ENCODE results near the gene ATP1A1. TPM values are rescaled to one million over a fixed set of nuclear protein-coding genes. Genes with fewer than 3 reads are reported as not detected.
A peak's percentile ranks its signal among the peaks of the same experiment; 100 is the strongest.

ATP1A1 gene
- total RNA-seq, 1 experiment from 2014 or later: 378 TPM

- BruUV-seq (replicated peaks): no TSS peak
- no peak for DNase-seq (ENCODE audit: unreplicated experiment)
- ChIA-PET CTCF (interaction anchor here (0.7 to 2.3 kb wide), 5 partner anchors 72 to 273 kb away, joined by 3 to 8 read pairs (median 4); no protein-coding TSS in a partner anchor), POLR2A (interaction anchor here (1.3 to 2.0 kb wide), 2 partner anchors 20 to 36 kb away, joined by 3 to 7 read pairs; no protein-coding TSS in a partner anchor)
- H3K4me3 Mint-ChIP-seq (ENCODE audit: unreplicated experiment): no peak overlapping the region
- no peaks in the 10 kb centered on the region for H3K27me3 Mint-ChIP-seq (ENCODE audit: insufficient read depth, unreplicated experiment)
- H3K4me1 Mint-ChIP-seq (ENCODE audit: insufficient read depth, unreplicated experiment): peaks cover 14% of the 10 kb centered on the region
- intact Hi-C loops (cut with micrococcal nuclease): no loop called here
- no peak for TF ChIP-seq CTCF (IDR thresholded peaks at IDR 0.05; ENCODE audit: unreplicated experiment)
- H3K9me3 Mint-ChIP-seq (ENCODE audit: unreplicated experiment): no peaks in the 10 kb centered on the region
- H3K36me3 Mint-ChIP-seq (ENCODE audit: insufficient read depth, unreplicated experiment): peaks cover 43% of the 10 kb centered on the region
- H3K27ac Mint-ChIP-seq (ENCODE audit: low read depth, unreplicated experiment): no peak overlapping the region
Measured at GRCh38 chr1:116411784-116412479, 38.9 kb downstream of the ATP1A1 start.

- Mint-ChIP-seq H3K9me3 (ENCODE audit: unreplicated experiment) (no peaks in the 10 kb centered on the region), H3K27ac (ENCODE audit: low read depth, unreplicated experiment) (peak overlapping the region; percentile 24), H3K4me3 (ENCODE audit: unreplicated experiment) (no peak overlapping the region), H3K36me3 (ENCODE audit: insufficient read depth, unreplicated experiment) (peaks cover 38% of the 10 kb centered on the region), H3K4me1 (ENCODE audit: insufficient read depth, unreplicated experiment) (peaks cover 11% of the 10 kb centered on the region), H3K27me3 (ENCODE audit: insufficient read depth, unreplicated experiment) (no peaks in the 10 kb centered on the region)
- TF ChIP-seq CTCF (IDR thresholded peaks at IDR 0.05; ENCODE audit: unreplicated experiment): no peak
- no TSS peak for BruUV-seq (replicated peaks)
- ChIA-PET POLR2A (interaction anchor here (2.0 kb wide), 1 partner anchor 36 kb away, joined by 7 read pairs; no protein-coding TSS in a partner anchor), CTCF (interaction anchor here (0.6 to 2.3 kb wide), 7 partner anchors 15 to 279 kb away, joined by 3 to 7 read pairs (median 4); no protein-coding TSS in a partner anchor)
- intact Hi-C loops (cut with micrococcal nuclease): no loop called here
- DNase-seq (ENCODE audit: unreplicated experiment): no peak
Measured at GRCh38 chr1:116412480-116412798, 39.4 kb downstream of the ATP1A1 start.

- Mint-ChIP-seq H3K9me3 (ENCODE audit: unreplicated experiment) (no peaks in the 10 kb centered on the region), H3K27ac (ENCODE audit: low read depth, unreplicated experiment) (peak overlapping the region; percentile 24), H3K36me3 (ENCODE audit: insufficient read depth, unreplicated experiment) (peaks cover 34% of the 10 kb centered on the region), H3K4me3 (ENCODE audit: unreplicated experiment) (no peak overlapping the region), H3K4me1 (ENCODE audit: insufficient read depth, unreplicated experiment) (peaks cover 11% of the 10 kb centered on the region), H3K27me3 (ENCODE audit: insufficient read depth, unreplicated experiment) (no peaks in the 10 kb centered on the region)
- intact Hi-C loops (cut with micrococcal nuclease): no loop called here
- ChIA-PET CTCF (interaction anchor here (0.6 to 2.3 kb wide), 6 partner anchors 15 to 279 kb away, joined by 3 to 7 read pairs (median 4); no protein-coding TSS in a partner anchor), POLR2A (interaction anchor here (2.0 kb wide), 1 partner anchor 37 kb away, joined by 7 read pairs; no protein-coding TSS in a partner anchor)
- no peak for DNase-seq (ENCODE audit: unreplicated experiment)
- no peak for TF ChIP-seq CTCF (IDR thresholded peaks at IDR 0.05; ENCODE audit: unreplicated experiment)
- no TSS peak for BruUV-seq (replicated peaks)
Measured at GRCh38 chr1:116412898-116413297, 39.9 kb downstream of the ATP1A1 start.

- H3K9me3 Mint-ChIP-seq (ENCODE audit: unreplicated experiment): no peaks in the 10 kb centered on the region
- POLR2A ChIA-PET: no interaction called here
- BruUV-seq (replicated peaks): no TSS peak
Measured at GRCh38 chr1:116413414-116413813, 40.4 kb downstream of the ATP1A1 start.

More at GRCh38 chr1:116413414-116413813, 40.4 kb downstream of the ATP1A1 start:
- TF ChIP-seq CTCF (IDR thresholded peaks at IDR 0.05; ENCODE audit: unreplicated experiment): no peak
- peak overlapping the region; percentile 24 for H3K27ac Mint-ChIP-seq (ENCODE audit: low read depth, unreplicated experiment)
- peaks cover 28% of the 10 kb centered on the region for H3K36me3 Mint-ChIP-seq (ENCODE audit: insufficient read depth, unreplicated experiment)
- DNase-seq (ENCODE audit: unreplicated experiment): no peak
- CTCF ChIA-PET: interaction anchor here (0.9 to 2.3 kb wide), 2 partner anchors 38 to 274 kb away, joined by 3 to 7 read pairs; no protein-coding TSS in a partner anchor
- intact Hi-C loops (cut with micrococcal nuclease): no loop called here
- H3K4me3 Mint-ChIP-seq (ENCODE audit: unreplicated experiment): no peak overlapping the region
- H3K27me3 Mint-ChIP-seq (ENCODE audit: insufficient read depth, unreplicated experiment): no peaks in the 10 kb centered on the region
- peaks cover 11% of the 10 kb centered on the region for H3K4me1 Mint-ChIP-seq (ENCODE audit: insufficient read depth, unreplicated experiment)
